Activated effector memory CD4-positive, alpha-beta T cell treated with anti-CD3 and anti-CD28 coated beads, Interleukin-2, amount 50 U/mL, for 16 hours (primary cell): ENCODE data around the gene GGT7.
"Not testable (repeated sequence)": the region's sequence is repeated elsewhere in the genome, so short reads cannot be mapped to it uniquely, and the experiment has no call there.

Experiments
- DNase-seq: peaks from one replicate; pipeline ENCODE4 v3.0.0-alpha.2; 2020

The GGT7 gene

GRCh38 chr20:34880971-34881370 lies 8.3 kb upstream of the GGT7 start:
- not testable (repeated sequence) for DNase-seq

- DNase-seq: no peak
Measured at GRCh38 chr20:34880215-34880850, 7.7 kb upstream of the GGT7 start.

GRCh38 chr20:34876406-34877282 lies 4.0 kb upstream of the GGT7 start, which contains the start of gene ACSS2:
Gene ACSS2 (plus strand): TSS chr20:34876612. CDS start chr20:34876646, 34 bp downstream.
- peak; percentile 98 for DNase-seq

GRCh38 chr20:34875642-34876405 lies 3.2 kb upstream of the GGT7 start:
- DNase-seq: no peak

GRCh38 chr20:34874094-34874654 lies 1.5 kb upstream of the GGT7 start:
- peak; percentile 76 for DNase-seq

GRCh38 chr20:34873583-34874093 lies 982 bp upstream of the GGT7 start:
- no peak for DNase-seq

GRCh38 chr20:34871966-34872621 lies 562 bp downstream of the GGT7 start:
- no peak for DNase-seq

- DNase-seq: no peak
Measured at GRCh38 chr20:34871320-34871926, 1.2 kb downstream of the GGT7 start.

- no peak for DNase-seq
Measured at GRCh38 chr20:34864216-34864615, 8.4 kb downstream of the GGT7 start.

GRCh38 chr20:34863421-34863965 lies 9.2 kb downstream of the GGT7 start:
- DNase-seq: no peak

- DNase-seq: no peak
Measured at GRCh38 chr20:34862724-34863123, 9.9 kb downstream of the GGT7 start.

- DNase-seq: no peak
Measured at GRCh38 chr20:34861386-34862084, 11.1 kb downstream of the GGT7 start.

GRCh38 chr20:34859826-34860545 lies 12.7 kb downstream of the GGT7 start:
- no peak for DNase-seq

GRCh38 chr20:34859367-34859766 lies 13.3 kb downstream of the GGT7 start:
- no peak for DNase-seq

GRCh38 chr20:34852298-34852697 lies 20.4 kb downstream of the GGT7 start:
- no peak for DNase-seq

GRCh38 chr20:34850969-34851368 lies 21.7 kb downstream of the GGT7 start:
- no peak for DNase-seq

- no peak for DNase-seq
Measured at GRCh38 chr20:34849778-34850177, 22.9 kb downstream of the GGT7 start.

GRCh38 chr20:34848597-34848996 lies 24.1 kb downstream of the GGT7 start:
- DNase-seq: no peak

- no peak for DNase-seq
Measured at GRCh38 chr20:34843421-34843820, 29.2 kb downstream of the GGT7 start.

GRCh38 chr20:34842143-34842542 lies 30.5 kb downstream of the GGT7 start:
- no peak for DNase-seq
